Fibroblast of villous mesenchyme (primary cell): ENCODE data around the gene PLEKHJ1. TPM values are rescaled to one million over a fixed set of nuclear protein-coding genes. Genes with fewer than 3 reads are reported as not detected.

Experiments
- DNase-seq: peaks from one replicate; pipeline ENCODE4 v3.0.0-alpha.2; 2010; ENCODE audit warnings: low read depth
- H3K4me3 ChIP-seq: 2 replicates; pipeline ENCODE4 v1.5.1; 2011; ENCODE audit warnings: low read depth, mild to moderate bottlenecking, low read length
- total RNA-seq: library from RNA; depleted of rRNA; stranded (reverse); fragments of >200 nt; gene quantifications from 2 replicates; pipeline ENCODE4 v1.2.3, GENCODE V29; 2012
- TF ChIP-seq, protein P1 (sequence below): IDR thresholded peaks from 2 replicates; pipeline ENCODE4 v1.5.1; 2012; ENCODE audit warnings: low read depth, mild to moderate bottlenecking, low read length; ENCODE audit not compliant: insufficient read depth

PLEKHJ1 gene
- total RNA-seq, 1 donor, result 43.6 TPM

GRCh38 chr19:2278459-2279158 is 42.5 kb upstream of the PLEKHJ1 start:
- DNase-seq, result no peak
- TF ChIP-seq, protein P1, sequence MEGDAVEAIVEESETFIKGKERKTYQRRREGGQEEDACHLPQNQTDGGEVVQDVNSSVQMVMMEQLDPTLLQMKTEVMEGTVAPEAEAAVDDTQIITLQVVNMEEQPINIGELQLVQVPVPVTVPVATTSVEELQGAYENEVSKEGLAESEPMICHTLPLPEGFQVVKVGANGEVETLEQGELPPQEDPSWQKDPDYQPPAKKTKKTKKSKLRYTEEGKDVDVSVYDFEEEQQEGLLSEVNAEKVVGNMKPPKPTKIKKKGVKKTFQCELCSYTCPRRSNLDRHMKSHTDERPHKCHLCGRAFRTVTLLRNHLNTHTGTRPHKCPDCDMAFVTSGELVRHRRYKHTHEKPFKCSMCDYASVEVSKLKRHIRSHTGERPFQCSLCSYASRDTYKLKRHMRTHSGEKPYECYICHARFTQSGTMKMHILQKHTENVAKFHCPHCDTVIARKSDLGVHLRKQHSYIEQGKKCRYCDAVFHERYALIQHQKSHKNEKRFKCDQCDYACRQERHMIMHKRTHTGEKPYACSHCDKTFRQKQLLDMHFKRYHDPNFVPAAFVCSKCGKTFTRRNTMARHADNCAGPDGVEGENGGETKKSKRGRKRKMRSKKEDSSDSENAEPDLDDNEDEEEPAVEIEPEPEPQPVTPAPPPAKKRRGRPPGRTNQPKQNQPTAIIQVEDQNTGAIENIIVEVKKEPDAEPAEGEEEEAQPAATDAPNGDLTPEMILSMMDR, result no peak
- H3K4me3 ChIP-seq, result no peak overlapping the region

- H3K4me3 ChIP-seq, result no peak overlapping the region
- DNase-seq, result no peak
- TF ChIP-seq, protein P1, result no peak
These were observed 41.0 kb upstream of the PLEKHJ1 start for GRCh38 chr19:2277138-2277537.

- H3K4me3 ChIP-seq, result no peak overlapping the region
- DNase-seq, result no peak
- TF ChIP-seq, protein P1, result no peak
These were observed 40.4 kb upstream of the PLEKHJ1 start for GRCh38 chr19:2276429-2276986.

GRCh38 chr19:2275588-2276428 is 39.7 kb upstream of the PLEKHJ1 start:
- DNase-seq, result no peak
- TF ChIP-seq, protein P1, result no peak
- no peak overlapping the region for H3K4me3 ChIP-seq

- peak; percentile 63 for DNase-seq
- no peak overlapping the region for H3K4me3 ChIP-seq
- TF ChIP-seq, protein P1, result peak; percentile 59
These were observed 38.9 kb upstream of the PLEKHJ1 start for GRCh38 chr19:2274931-2275535.

DNA sequence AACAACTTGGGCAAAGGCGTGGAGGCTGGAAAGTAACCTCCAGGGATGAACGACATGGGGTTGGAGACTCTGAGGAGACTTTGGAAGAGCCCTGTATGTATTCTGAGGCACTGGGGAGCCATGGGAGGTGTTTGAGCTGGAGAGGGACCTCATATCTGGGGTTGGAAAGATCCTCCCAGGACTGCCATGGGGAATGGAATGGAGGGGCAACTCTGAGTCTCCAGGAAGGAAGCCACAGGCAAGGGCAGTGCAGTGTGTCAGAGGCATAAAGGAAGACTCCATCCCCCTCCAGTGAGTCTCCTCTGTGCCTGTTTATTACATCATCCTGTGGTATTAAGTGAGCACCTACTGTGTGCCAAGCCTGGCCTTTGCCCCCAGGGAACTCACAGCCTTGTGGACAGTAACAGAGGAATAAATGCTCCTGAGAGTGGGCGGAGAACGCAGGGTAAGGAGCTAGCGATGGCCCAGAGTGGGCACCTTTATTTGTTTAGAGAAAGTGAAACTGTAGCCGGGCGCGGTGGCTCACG is 38.1 kb upstream of the PLEKHJ1 start:
- DNase-seq, result no peak
- TF ChIP-seq, protein P1, result no peak
- peak overlapping the region; percentile 43 for H3K4me3 ChIP-seq
